ENCODE data around the gene RNF151. TPM values are rescaled to one million over a fixed set of nuclear protein-coding genes. Genes with fewer than 3 reads are reported as not detected.

Gene RNF151
- total RNA-seq = not detected
- not detected for polyA plus RNA-seq
- long read RNA-seq, donor 1 = 0 reads
- long read RNA-seq, donor 2 = 0 reads

- Histone ChIP-seq H3K27ac (peak within 1 kb of the TSS; percentile 91), H3K4me3 (peak within 1 kb of the TSS; percentile 78), H3K36me3 (ENCODE audit: insufficient read depth in 1 of 2, low read depth in 1 of 2) (peaks cover 0 to 25% of the 10 kb centered on the region in 2 donors), H3K4me1 (peaks cover 23% of the 10 kb centered on the region), H3K27me3 (ENCODE audit: insufficient read depth in 3 of 3, low read length in 2 of 3) (no peaks in the 10 kb centered on the region), H3K9me3 (no peaks in the 10 kb centered on the region)
- no peak for ATAC-seq
- TF ChIP-seq CTCF (IDR thresholded peaks at IDR 0.05) = no peak
- no peak for DNase-seq
- 94 to 98% (median 95%) methylated on average over 6 of the region's 6 CpGs for WGBS, 3 donors
- intact Hi-C loops (cut with DNase I) = no loop called here
Measured at GRCh38 chr16:1966460-1966859, at the start of gene RNF151. Gene RNF151, plus strand, starts transcription at chr16:1966856. Its CDS starts 26 bp downstream, at chr16:1966882.

- no peaks in the 10 kb centered on the region for H3K36me3 ChIP-seq (ENCODE audit: insufficient read depth in 1 of 2, low read depth in 1 of 2)
- no peak overlapping the region for H3K4me3 ChIP-seq
- ATAC-seq = no peak
- no peak overlapping the region for H3K27ac ChIP-seq
- no peak for DNase-seq
- intact Hi-C loops (cut with DNase I) = no loop called here
- peaks cover 0 to 77% (median 26%) of the 10 kb centered on the region in 3 donors for H3K27me3 ChIP-seq (ENCODE audit: insufficient read depth in 3 of 3, low read length in 2 of 3)
- WGBS, 3 donors = 6 to 9% (median 6%) methylated on average over 22 of the region's 22 CpGs
- H3K9me3 ChIP-seq = no peaks in the 10 kb centered on the region
- no peaks in the 10 kb centered on the region for H3K4me1 ChIP-seq
- no peak for TF ChIP-seq CTCF (IDR thresholded peaks at IDR 0.05)
Measured at GRCh38 chr16:1917056-1917664, 49.5 kb upstream of the RNF151 start.

GRCh38 chr16:1917665-1918350 is 48.8 kb upstream of the RNF151 start:
- H3K4me3 ChIP-seq = no peak overlapping the region
- no peaks in the 10 kb centered on the region for H3K36me3 ChIP-seq (ENCODE audit: insufficient read depth in 1 of 2, low read depth in 1 of 2)
- WGBS, 3 donors = 1 to 2% (median 1%) methylated on average over 38 to 81 of the region's 81 CpGs
- H3K9me3 ChIP-seq = no peaks in the 10 kb centered on the region
- ATAC-seq (no peak), DNase-seq (no peak)
- no peak for TF ChIP-seq CTCF (IDR thresholded peaks at IDR 0.05)
- no peak overlapping the region for H3K27ac ChIP-seq
- intact Hi-C loops (cut with DNase I) = no loop called here
- peaks cover 0 to 83% (median 27%) of the 10 kb centered on the region in 3 donors for H3K27me3 ChIP-seq (ENCODE audit: insufficient read depth in 3 of 3, low read length in 2 of 3)
- no peaks in the 10 kb centered on the region for H3K4me1 ChIP-seq

GRCh38 chr16:1918351-1919326 is 48.0 kb upstream of the RNF151 start, which contains the start of gene HS3ST6:
Gene HS3ST6, minus strand, starts transcription at chr16:1918415. Its CDS starts 92 bp downstream, at chr16:1918323.
- Histone ChIP-seq H3K27ac (no peak within 1 kb of the TSS), H3K4me1 (no peaks in the 10 kb centered on the region), H3K27me3 (ENCODE audit: insufficient read depth in 3 of 3, low read length in 2 of 3) (peaks cover 0 to 89% (median 32%) of the 10 kb centered on the region in 3 donors), H3K36me3 (ENCODE audit: insufficient read depth in 1 of 2, low read depth in 1 of 2) (no peaks in the 10 kb centered on the region), H3K4me3 (no peak within 1 kb of the TSS), H3K9me3 (no peaks in the 10 kb centered on the region)
- no peak for TF ChIP-seq CTCF (IDR thresholded peaks at IDR 0.05)
- intact Hi-C loops (cut with DNase I) = no loop called here
- no peak for DNase-seq
- ATAC-seq = peak in 1 of 4 donors; percentile 19
- WGBS, 3 donors = 3 to 6% (median 4%) methylated on average over 30 to 69 of the region's 71 CpGs

All from psoas muscle (tissue), 8 donors.